Posterior cingulate gyrus (tissue), 11 donors: ENCODE measurements around the gene AP3S2.
"Not testable (repeated sequence)": the region's sequence is repeated elsewhere in the genome, so short reads cannot be mapped to it uniquely, and the experiment has no call there.

Source experiments
- DNase-seq, 10 donors: peaks; one replicate each; pipeline versions ENCODE4 v3.0.0 to v3.0.0-alpha.2; 2020 to 2021; ENCODE audit warnings: mixed read lengths in 3 of 10
- intact Hi-C: fragments of 100-400 bp; cut with DNase I; formaldehyde crosslinking; loops from one replicate; pipeline ENCODE4 v1.15.1; 2023

Gene AP3S2

DNA sequence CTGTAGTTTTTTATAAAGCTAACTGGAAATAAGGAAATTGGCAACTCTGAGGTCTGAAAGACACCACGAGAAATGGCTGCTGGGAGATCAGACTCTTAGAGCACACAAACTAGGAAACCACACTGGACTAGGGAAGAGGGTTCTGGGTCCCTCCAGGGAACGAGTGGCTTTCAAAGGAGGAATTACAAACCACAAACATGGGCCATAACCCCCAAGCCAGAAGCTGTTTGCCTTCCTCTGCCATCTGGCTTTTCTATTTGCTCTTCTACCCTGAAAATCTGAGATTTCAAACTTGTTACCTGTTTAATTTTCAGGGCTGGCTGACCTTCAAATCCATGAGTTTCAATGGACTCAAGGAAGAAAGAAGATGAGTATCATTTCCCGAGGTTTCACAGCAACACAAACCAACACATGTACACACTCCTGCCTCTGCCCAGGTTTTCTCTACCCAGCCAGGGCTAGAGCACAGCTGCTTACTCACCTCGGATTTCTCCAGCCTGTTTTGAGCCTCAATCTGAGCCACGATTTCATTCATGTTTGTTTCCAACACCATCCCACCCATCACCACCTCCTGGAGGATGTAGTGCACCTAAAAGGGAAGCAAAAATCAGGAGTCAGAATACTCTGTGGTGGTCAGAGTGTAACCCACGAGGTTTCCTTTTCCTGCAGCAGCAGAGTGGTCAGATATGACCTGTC is 56.5 kb downstream of the AP3S2 start:
- intact Hi-C loops = no loop called here
- DNase-seq = no peak

DNA sequence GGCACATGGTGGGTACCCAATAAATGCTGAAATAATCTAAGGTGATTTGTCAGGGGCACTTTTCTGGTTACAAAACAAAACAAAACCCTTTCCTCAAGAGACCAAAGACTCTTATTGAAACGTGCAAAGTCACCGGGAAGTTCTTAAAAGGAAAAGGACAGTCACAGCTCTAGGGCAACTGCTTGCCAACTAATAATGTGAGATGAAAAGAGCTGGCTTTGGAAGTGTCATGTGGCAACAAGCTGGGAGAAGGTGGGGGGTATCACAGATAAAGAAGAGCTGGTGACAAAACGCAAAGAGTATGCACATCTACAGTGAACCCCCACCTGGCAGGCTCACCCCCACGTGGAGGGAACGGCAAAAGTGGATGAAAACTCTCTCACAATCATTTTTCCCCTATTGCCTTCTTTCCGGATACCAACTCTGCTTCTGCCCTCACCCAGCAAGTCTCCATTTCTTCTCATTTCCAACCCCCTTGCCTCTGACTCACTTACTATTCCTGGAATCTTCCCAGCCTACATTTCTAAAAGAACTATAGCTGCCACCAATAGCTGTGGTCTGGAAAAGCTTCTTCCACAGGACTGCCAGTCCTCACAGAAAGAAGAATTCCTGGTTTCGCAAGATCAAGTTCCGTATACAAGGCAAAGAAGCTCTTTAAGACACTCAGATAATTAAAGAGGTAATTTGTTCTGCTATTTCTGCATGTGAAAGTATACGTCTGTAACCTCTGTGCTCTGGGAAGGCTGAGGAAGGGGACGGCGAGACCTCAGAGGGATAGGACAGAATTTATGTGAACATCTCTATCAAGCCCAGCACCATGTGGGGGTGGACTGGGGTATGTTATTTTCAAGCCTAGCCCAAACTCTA is 57.3 kb downstream of the AP3S2 start:
- no peak for DNase-seq
- intact Hi-C loops = no loop called here

DNA sequence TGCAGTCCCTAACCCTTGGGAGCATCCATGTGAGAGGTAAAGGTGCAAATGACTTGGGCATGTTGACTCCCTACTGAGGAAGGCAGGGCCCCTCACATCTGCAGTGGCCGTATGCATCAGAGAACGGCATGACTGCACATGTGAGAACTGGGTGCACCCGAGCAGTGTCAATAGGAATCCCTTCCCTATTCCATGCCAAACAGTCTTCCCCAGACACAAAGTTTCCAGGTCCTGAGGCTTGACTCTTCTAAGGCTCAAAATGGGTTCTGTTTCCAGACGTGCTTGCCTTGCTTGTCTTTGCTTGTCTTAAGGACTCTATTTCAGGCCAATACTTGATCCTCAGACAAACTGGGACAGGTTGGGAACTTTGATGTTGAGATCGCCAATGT is 58.6 kb downstream of the AP3S2 start:
- intact Hi-C loops = no loop called here
- DNase-seq = no peak

DNA sequence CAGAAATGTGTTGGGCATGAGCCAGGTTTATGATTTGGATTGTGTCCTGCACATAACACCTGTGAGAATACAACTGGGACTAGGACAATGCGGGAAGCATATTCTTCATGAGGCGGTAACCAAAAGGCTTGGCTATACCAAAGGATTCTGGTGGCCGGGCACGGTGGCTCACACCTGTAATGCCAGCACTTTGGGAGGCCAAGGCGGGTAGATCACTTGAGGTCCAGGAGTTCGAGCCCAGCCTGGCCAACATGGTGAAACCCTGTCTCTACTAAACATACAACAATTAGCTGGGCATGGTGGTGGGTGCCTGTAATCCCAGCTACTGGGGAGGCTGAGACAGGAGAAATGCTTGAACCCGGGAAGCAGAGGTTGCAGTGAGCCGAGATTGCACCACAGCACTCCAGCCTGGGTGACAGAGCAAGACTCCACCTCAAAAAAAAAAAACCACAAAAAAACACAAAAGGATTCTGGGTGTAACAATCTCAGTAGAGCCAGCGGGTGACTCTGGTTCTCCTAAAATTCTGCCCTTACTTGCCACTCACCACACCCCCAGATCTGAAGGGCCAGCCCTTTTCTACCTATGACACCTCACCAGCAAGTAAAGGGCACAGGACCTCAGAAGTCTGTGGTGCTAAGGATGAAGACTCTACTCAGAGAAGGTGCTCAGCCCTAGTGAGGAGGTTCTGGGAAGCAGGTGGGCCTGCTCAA is 59.2 kb downstream of the AP3S2 start:
- intact Hi-C loops = not testable (repeated sequence)
- peak in 1 of 10 donors; percentile 67 for DNase-seq

DNA sequence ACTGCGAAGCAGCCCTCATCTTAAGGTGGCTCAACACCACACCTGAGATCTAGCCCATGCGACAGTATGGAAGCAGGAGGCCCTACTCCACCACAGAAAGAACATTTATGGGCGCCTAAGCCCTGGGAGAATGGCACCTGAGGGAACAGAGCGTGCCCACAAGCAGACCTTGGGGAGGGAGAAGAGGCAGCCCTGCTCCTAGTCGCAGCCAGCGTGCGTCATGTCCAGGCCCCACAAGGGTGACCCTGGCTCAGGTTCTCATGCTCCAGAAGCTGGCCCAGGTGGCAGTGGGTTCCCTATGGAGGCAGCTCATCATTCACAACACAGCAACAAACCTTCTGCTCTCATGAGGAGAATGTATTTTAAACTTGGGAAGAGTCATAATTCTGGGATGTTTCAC is 59.8 kb downstream of the AP3S2 start:
- DNase-seq = no peak
- intact Hi-C loops = no loop called here

DNA sequence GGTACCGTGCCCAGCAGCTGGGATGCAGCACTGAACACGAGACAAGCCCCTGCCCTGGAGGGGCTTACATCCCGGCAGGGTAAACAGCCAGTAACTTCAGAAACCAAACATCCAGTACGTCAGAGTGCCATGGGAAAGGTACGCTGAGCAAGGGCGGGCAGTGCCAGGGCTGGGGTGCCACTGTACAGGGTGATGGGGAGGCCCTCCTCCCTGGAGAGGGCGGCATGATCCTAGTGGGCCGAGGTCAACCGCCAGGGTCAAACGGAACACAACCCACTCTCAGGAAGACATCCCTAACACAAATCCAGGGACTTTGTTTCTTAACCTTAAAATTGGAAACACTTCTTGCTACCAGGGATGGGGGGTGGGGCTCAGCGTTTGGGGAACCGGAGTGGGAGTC is 63.2 kb downstream of the AP3S2 start:
- intact Hi-C loops = no loop called here
- no peak for DNase-seq

DNA sequence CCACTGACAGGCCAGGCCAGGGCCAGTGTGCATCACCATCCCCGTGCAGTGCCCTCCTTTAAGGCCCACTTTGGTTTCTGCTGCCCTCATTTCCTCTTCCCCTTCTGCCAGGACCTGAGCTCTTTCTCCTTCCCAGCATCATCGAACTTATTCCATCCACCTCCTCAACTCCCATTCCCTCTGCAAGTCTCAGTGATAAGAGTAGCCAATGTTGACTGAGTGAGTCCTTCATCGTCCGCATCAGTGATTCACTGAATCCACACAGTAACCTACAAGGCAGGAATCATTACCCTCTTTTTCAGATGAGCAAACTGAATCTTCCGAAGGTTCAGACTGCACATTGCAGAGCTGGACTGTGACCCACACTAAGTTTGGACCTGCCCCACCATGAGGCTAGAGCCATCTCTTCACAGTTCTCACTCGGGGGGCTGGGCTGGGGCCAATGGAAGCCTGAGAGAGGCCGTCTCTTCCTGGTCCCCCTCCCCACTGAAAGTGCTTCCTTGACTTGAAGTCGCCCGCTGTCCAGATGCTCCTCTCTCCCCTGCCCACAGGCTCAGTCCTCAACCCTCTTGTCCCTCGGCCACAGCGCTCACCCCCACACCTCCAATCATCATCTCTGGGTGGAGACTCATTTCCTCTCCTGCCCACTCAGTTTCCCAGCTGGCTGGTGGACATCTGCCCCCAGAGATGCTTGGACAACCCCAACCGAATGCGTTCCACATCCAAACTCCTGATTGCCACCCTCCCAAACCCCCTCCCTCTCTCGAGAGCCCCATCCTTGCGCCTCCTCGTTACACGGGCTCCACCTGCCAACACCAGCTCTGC is 64.0 kb downstream of the AP3S2 start:
- no peak for DNase-seq
- intact Hi-C loops = no loop called here

DNA sequence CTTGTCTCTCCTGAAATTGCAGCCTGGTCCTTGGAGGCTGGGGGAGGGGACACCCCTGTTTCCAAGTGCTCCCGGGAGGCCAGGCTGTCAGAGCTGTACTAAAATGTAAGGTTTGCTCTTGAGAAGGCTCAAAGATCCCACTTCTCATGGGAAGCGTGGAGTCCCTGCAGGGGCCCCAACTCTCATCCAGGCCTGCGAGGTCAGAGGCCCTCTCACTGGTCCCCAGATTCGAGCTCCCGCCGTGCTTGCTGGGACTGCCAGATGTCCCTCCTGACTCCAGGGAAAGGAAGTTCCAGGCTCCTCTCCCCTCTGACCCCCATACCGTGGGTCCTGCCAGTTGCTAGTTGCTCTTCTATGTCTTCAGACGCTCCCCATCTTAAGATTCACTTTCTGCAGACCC is 64.6 kb downstream of the AP3S2 start:
- intact Hi-C loops = no loop called here
- no peak for DNase-seq

DNA sequence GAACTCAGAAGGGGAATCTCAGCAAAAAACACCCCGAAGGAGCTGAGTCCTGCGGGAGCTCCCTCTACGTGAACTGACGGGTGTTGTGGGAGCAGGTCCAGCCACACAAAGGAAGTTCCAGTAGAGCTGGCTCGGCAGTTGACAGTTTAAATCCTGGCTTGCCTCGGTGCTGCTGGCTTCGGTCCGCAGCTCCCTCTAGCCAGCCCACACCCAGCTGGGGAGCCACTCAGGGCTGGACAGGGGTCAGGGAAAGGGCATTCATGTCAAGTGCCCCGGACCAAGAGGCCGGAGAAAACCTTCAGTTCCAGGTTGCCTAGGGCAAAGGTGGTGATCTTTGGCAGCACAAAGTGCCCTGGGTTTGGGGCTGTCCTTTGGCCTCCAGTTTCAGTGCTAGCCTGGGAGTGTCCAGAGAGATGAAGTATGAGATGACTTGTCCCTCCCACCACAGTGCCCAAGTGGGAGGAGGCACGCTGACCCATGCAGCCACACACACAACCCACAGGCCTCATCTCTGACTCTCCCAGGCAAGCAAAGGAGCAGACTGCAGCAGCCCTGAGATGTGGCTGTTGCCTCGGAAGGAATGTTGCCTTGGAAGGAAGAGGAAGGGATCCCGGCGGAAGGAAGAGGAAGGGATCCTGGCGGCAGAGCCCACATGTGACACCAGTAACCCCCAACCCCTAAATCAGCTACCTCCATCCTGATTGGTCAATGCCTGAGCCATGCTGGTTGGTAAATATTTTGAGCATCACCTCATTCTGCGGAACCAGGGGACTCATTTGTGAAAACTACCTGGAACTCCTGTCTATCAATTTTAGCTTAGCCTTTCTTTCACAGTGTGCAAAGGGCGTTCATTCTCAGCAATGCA is 65.3 kb downstream of the AP3S2 start:
- peak in 2 of 10 donors; percentile 78 to 82 for DNase-seq
- intact Hi-C loops = no loop called here

DNA sequence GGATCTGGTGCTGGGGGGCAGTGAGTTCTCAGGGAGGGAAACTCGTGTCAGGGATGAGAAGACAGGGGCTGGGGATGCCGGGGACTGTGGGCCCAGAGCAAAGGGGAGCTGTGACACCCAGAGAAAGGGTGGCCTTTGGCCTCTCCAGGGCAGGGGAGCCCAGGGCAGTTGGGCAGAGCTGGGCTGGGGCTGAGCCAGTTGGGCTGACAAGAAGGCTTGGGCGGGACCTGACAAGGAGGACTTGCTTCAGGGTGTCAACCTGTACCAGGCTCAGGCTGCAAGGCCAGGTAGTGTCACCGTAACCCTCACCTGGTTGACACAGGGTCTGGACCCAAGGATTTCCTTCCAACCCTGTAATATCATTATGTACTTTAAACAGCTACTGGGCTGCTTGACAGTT is 66.0 kb downstream of the AP3S2 start:
- DNase-seq = no peak
- intact Hi-C loops = no loop called here

DNA sequence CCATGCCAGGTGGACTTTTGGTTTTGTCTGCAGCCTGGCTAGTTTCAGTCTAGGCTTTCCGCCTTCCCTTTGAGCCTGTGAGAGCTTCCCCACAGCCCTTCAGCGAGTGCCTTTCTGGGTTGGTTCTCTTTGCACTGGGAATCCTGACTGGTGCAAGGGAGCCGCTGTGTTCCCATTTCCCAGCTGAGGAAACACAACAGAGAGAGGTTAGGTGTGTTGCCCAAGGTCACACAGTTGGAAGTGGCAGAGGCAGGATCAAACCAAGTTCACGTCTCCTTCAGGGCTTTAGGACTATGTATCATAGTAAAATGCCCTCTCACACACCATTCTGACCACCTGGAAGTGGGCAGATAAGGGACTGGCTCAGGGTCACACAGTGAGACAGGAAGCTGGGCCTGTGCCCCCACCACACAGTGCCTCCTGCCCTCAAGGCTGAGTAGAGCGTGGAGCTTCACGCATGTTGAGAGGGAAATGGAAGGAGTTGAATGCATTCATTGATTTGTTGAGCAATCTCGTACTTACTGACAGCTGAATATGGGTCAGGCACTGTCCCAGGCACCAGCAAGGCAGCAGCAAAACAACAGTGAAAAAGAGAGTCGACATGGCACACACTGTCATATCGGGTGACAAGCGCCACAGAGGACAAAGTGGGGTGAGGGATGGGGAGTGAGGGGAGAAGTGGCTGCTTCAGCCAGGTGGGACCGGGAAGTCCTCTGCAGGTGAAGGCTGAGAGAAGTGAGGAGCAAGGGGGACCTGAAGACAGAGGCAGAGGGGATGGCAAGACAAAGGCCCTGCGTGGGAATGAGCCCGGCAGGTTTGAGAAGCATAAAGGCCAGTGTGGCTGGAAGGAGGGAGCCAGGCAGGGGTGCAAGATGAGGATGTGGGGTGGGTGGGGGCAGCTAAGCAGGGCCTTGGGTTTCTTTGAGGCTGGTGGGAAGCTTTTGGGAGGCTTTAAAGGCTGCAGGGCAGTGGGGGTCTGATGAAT is 66.8 kb downstream of the AP3S2 start:
- peak in 1 of 10 donors; percentile 39 for DNase-seq
- intact Hi-C loops = no loop called here

DNA sequence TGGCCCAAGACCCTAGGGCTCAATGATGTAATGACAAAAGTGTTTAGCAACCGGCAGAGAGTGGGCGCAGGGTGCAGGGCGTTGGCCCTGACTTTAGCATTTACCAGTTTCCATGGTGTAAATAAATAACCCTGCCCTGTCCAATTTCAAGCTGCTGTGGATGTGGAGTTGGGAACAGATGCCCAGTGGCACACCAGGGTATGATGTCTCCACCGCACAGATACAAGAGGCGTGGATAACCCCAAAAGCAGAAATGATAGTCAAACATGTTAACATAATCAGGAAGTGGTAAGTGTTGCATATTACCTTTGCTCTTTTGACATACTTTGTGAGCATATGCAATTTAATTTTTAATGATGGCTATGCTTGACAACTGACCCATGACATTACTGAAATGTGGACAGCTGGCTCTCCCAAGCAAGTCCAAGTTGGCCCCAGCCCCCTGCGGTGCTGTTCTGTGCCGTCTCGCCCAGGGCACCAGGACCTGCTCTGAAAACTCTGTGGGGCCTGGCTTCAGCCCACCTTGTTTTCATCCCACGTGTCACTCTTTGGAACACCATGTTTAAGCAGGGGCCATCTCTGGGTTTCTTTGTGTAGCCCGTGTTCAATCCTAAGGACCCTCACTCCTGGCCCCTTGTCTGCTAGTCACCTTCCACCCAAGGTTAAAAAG is 68.4 kb downstream of the AP3S2 start:
- DNase-seq = peak in 1 of 10 donors; percentile 35
- intact Hi-C loops = no loop called here

DNA sequence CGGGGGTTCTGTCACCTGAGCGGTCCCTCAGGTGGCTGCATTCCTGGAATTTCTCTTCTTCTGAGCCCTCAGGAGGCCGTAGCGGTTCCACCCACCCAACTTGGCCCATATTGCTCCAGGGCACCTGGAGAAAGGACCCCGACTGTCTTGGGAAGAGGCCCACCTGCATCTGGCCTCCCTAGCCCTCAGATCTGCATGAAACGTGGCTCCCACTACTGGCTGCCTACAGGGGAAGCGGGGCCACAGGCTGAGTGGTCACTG is 69.3 kb downstream of the AP3S2 start:
- intact Hi-C loops = no loop called here
- DNase-seq = no peak

DNA sequence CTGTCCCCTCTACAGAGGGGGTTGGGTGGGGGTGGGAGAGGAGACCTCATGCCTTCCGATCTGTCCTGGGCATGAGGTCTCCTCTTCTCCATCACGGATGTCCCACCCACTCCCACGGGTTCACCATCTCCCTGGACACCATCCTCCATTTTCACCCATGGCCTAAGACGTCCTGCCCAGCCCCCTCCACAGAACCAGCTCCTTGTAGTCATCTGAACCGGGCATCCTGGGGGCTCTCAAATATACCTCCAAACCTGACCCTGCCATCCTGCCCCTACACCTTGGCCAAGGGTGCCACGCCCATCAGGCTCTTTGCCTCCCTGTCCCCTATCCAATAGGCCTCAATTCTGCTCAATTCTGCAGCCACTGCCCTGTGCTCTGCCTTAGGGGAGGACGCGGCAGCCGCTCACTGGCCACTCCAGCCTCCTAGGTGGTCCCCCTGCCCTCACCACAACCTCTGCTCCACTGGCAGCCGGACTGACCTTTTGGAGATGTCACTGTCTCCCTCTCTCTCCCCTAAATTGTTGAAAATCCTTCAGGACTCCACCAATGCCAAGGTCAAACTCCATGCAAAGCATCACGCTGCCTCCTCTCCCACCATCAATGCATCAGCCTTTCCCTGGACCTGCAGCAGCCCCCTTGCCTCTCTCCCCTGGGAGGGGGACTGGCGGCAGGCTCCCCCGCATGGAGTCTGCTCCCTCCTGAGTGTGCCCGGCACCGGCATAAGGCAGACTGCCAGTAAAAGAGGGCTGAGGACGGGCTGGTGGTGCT is 69.8 kb downstream of the AP3S2 start:
- DNase-seq = peak in 1 of 10 donors; percentile 40

DNA sequence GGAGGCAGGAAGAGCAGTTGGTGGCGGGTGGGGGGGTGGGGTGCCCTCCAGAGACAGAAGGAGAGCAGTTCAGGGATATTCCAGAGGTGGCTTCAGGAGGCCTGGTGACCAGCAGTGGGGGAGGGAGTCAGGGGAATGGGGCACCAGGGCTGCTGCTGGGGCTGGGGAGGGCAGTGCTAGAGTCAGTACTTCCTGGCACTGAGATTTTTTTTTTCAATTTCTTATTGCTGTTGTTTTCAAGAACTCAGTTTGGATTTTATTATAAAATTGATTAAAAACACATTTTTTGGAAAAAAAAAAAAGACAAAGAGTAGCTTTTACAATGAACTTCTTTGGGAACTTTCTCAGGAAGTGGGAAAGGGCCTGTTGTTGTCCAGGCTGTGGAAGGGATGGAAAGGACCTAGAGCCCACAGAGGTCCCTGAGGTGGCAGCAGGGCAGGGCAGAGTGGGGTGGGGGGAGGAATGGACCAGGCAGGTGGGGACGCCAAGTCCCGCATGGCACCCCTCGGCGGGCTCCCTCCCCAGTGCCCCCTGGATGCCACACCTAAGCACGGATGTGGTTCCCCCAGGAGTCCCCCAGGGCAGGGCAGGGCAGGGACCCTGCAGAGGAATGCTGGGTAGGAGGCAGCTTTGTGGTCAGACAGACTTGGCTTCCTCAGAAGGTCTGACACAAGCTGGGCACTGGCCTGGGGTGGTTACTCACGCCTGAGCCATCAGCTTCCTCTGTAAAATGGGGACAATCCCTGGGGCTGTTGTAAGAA is 70.7 kb downstream of the AP3S2 start:
- intact Hi-C loops = no loop called here
- peak in 1 of 10 donors; percentile 43 for DNase-seq

More for the DNA sequence above, 69.8 kb downstream of the AP3S2 start:
- intact Hi-C loops = no loop called here

DNA sequence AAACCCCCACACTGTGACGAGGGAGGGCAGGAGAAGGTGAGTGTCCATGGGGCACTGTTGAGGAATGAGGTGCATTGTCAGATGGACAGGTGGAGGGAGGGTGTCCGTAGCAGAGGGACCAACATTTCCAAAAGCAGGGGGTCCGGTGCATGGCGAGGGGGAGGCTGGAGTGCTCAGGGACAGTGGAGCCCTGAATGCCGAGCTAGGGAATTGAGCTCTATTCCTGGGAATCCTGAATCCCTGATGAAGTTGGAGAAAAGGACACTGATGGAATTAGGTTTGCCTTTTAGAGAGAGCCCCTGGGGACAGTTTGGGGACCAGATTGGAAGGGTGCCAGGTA is 71.2 kb downstream of the AP3S2 start:
- DNase-seq = peak in 1 of 10 donors; percentile 4
- intact Hi-C loops = no loop called here

DNA sequence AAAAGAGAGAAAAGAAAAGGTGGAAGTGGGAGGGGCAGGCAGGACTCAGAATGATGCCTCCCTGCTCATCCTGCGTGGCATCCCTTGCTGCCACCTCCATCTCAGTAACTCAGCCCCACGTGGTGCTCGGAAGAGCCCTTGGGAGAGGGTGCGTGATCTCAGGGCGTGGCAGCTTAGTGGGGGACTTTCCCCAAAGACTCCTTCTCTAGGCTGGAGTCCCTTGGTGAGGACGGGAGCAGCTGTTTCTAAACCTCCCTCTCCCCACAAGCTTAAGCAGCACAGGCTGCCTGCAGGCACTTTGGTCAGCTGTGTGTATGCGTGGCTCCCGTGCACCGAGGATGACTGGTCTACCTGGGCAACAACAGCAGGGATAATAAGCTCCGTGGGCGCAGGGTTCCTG is 71.8 kb downstream of the AP3S2 start:
- DNase-seq = peak in 1 of 10 donors; percentile 17
- intact Hi-C loops = no loop called here
